H1 (cell line): ENCODE measurements around the gene TTLL7. TPM values are rescaled to one million over a fixed set of nuclear protein-coding genes. Genes with fewer than 3 reads are reported as not detected.

Experiments
- CTCF ChIA-PET: fragments of 300-600 bp; sonication (Branson Sonifier 250); formaldehyde crosslinking; loops from one replicate; lab custom pipeline; 2021; ENCODE audit not compliant: partially characterized antibody; lab: Charles Lee
- POLR2A ChIA-PET: fragments of 300-600 bp; sonication (Branson Sonifier 250); formaldehyde crosslinking; loops from one replicate; lab custom pipeline; 2021; ENCODE audit warnings: inconsistent platforms; ENCODE audit not compliant: partially characterized antibody; lab: Charles Lee
- DNase-seq, 2 experiments: peaks; one replicate each; pipeline versions ENCODE4 v3.0.0 to v3.0.0-alpha.2; 2010 to 2022; ENCODE audit warnings: low spot score in 2 of 2, low read depth in 1 of 2, mixed read lengths in 1 of 2
- FAIRE-seq: peaks from 2 replicates; lab custom pipeline; 2011; peaks lifted over from hg19 to GRCh38; lab: Jason Lieb, UNC
- H2AFZ ChIP-seq: 2 replicates; pipeline ENCODE4 v1.8.1; 2012; ENCODE audit warnings: low read length, inconsistent platforms
- H2AK5ac ChIP-seq: 2 replicates; pipeline ENCODE4 v1.6.1; 2013; ENCODE audit warnings: low read depth, low read length
- H2BK120ac ChIP-seq: replicated peaks from 2 replicates; pipeline ENCODE3; 2013; ENCODE audit warnings: low read depth, low read length, inconsistent platforms
- H2BK12ac ChIP-seq: 2 replicates; pipeline ENCODE4 v1.6.1; 2013; ENCODE audit warnings: low read depth, low read length
- H2BK15ac ChIP-seq: 2 replicates; pipeline ENCODE4 v1.6.1; 2013; ENCODE audit warnings: low read length
- H2BK20ac ChIP-seq: 2 replicates; pipeline ENCODE4 v1.6.1; 2013; ENCODE audit warnings: low read length
- H2BK5ac ChIP-seq: 2 replicates; pipeline ENCODE4 v1.6.1; 2013; ENCODE audit warnings: low read depth, low read length
- H3K14ac ChIP-seq: 2 replicates; pipeline ENCODE4 v1.6.1; 2013; ENCODE audit warnings: inconsistent platforms; ENCODE audit not compliant: insufficient read length
- H3K18ac ChIP-seq: 2 replicates; pipeline ENCODE4 v1.6.1; 2013; ENCODE audit warnings: low read length; ENCODE audit errors: extremely low read depth
- H3K23ac ChIP-seq: 2 replicates; pipeline ENCODE4 v1.6.1; 2013; ENCODE audit warnings: inconsistent platforms; ENCODE audit not compliant: insufficient read length
- H3K23me2 ChIP-seq: 2 replicates; pipeline ENCODE4 v1.6.1; 2013; ENCODE audit warnings: low read depth, low read length
- H3K27ac ChIP-seq: 2 replicates; pipeline ENCODE4 v1.6.1; 2011; ENCODE audit warnings: low read depth, low read length, inconsistent platforms
- H3K27me3 ChIP-seq, 4 experiments: replicated peaks in 1 of 4; 1 replicate in 1 of 4; 2 replicates in 3 of 4; pipeline versions ENCODE4 v1.6.1 to v1.8.1; 2011 to 2013; ENCODE audit warnings: low read length in 3 of 4, mild to moderate bottlenecking in 3 of 4, inconsistent platforms in 2 of 4, mixed read lengths in 2 of 4, moderate library complexity in 1 of 4; ENCODE audit not compliant: control insufficient read depth in 3 of 4, insufficient read depth in 3 of 4; ENCODE audit errors: extremely low read depth in 1 of 4
- H3K36me3 ChIP-seq, 4 experiments: 2 replicates each; pipeline versions ENCODE4 v1.6.1 to v1.8.1; 2011 to 2013; ENCODE audit warnings: mild to moderate bottlenecking in 4 of 4, low read length in 3 of 4, moderate library complexity in 2 of 4, control low read depth in 1 of 4, inconsistent platforms in 1 of 4; ENCODE audit not compliant: insufficient read depth in 4 of 4, control insufficient read depth in 2 of 4
- H3K4ac ChIP-seq: replicated peaks from 2 replicates; pipeline ENCODE3; 2013; ENCODE audit warnings: low read length, low read depth, mixed read lengths, inconsistent platforms; ENCODE audit not compliant: insufficient read length
- H3K4me1 ChIP-seq, 4 experiments: replicated peaks in 1 of 4; 1 replicate in 1 of 4; 2 replicates in 3 of 4; pipeline versions ENCODE4 v1.6.1 to v1.8.1; 2011 to 2013; ENCODE audit warnings: low read length in 3 of 4, inconsistent platforms in 2 of 4, mixed read lengths in 1 of 4; ENCODE audit not compliant: insufficient read depth in 4 of 4, control insufficient read depth in 3 of 4
- H3K4me2 ChIP-seq, 2 experiments: 2 replicates each; pipeline versions ENCODE4 v1.6.1 to v1.8.1; 2011 to 2013; ENCODE audit warnings: low read depth in 2 of 2, low read length in 2 of 2, control low read depth in 1 of 2, inconsistent platforms in 1 of 2, mild to moderate bottlenecking in 1 of 2; ENCODE audit not compliant: insufficient read depth in 1 of 2
- H3K4me3 ChIP-seq, 4 experiments: fragments of 200-600, 300-600 bp in 1 of 4; sonication (generic), shearing (Covaris generic), sonication (Bioruptor Twin) in 1 of 4; 2 replicates each; pipeline versions ENCODE4 v1.5.1 to v1.8.1; 2011 to 2016; ENCODE audit warnings: low read length in 4 of 4, low read depth in 3 of 4, control low read depth in 2 of 4, inconsistent platforms in 2 of 4, mild to moderate bottlenecking in 2 of 4, mixed read lengths in 1 of 4, moderate library complexity in 1 of 4; ENCODE audit not compliant: insufficient read depth in 2 of 4; ENCODE audit errors: extremely low read depth in 1 of 4
- H3K56ac ChIP-seq: replicated peaks from 2 replicates; pipeline ENCODE3; 2013; ENCODE audit warnings: low read depth, mild to moderate bottlenecking, mixed read lengths, low read length, inconsistent platforms; ENCODE audit not compliant: insufficient read length
- H3K79me1 ChIP-seq: 2 replicates; pipeline ENCODE4 v1.6.1; 2013; ENCODE audit warnings: low read depth, low read length, control low read depth
- H3K79me2 ChIP-seq, 2 experiments: 2 replicates each; pipeline versions ENCODE4 v1.6.1 to v1.8.1; 2012 to 2013; ENCODE audit warnings: low read length in 2 of 2, mild to moderate bottlenecking in 2 of 2, inconsistent platforms in 1 of 2; ENCODE audit not compliant: insufficient read depth in 2 of 2, control insufficient read depth in 1 of 2
- H3K9ac ChIP-seq, 4 experiments: replicated peaks in 1 of 4; 1 replicate in 1 of 4; 2 replicates in 3 of 4; pipeline versions ENCODE4 v1.6.1 to v1.8.1; 2011 to 2013; ENCODE audit warnings: low read depth in 3 of 4, low read length in 3 of 4, control low read depth in 2 of 4, mild to moderate bottlenecking in 2 of 4, moderate library complexity in 2 of 4, inconsistent platforms in 1 of 4; ENCODE audit errors: extremely low read depth in 1 of 4
- H3K9me3 ChIP-seq, 2 experiments: 2 replicates each; pipeline versions ENCODE4 v1.6.1 to v1.8.1; 2012 to 2013; ENCODE audit warnings: mild to moderate bottlenecking in 2 of 2, moderate library complexity in 2 of 2, control low read depth in 1 of 2, inconsistent platforms in 1 of 2, low read depth in 1 of 2, low read length in 1 of 2, mixed read lengths in 1 of 2; ENCODE audit not compliant: insufficient read depth in 2 of 2
- H4K20me1 ChIP-seq, 2 experiments: replicated peaks in 1 of 2; 2 replicates each; pipeline versions ENCODE3 to v1.8.1; 2011 to 2013; ENCODE audit warnings: inconsistent platforms in 2 of 2, low read length in 2 of 2, mild to moderate bottlenecking in 1 of 2; ENCODE audit not compliant: insufficient read depth in 2 of 2, control insufficient read depth in 1 of 2
- H4K5ac ChIP-seq: 2 replicates; pipeline ENCODE4 v1.6.1; 2013; ENCODE audit warnings: low read length, low read depth, mixed read lengths, inconsistent platforms; ENCODE audit not compliant: insufficient read length
- H4K8ac ChIP-seq: 2 replicates; pipeline ENCODE4 v1.8.0; 2013; ENCODE audit warnings: mild to moderate bottlenecking, moderate library complexity, low read length, inconsistent platforms; ENCODE audit not compliant: insufficient read depth; ENCODE audit errors: extremely low read depth
- H4K91ac ChIP-seq: replicated peaks from 2 replicates; pipeline ENCODE3; 2013; ENCODE audit warnings: low read length, mixed read lengths, inconsistent platforms; ENCODE audit not compliant: insufficient read length
- KDM1A ChIP-seq: fragments of 200-600, 300-600 bp; sonication (generic); IDR thresholded peaks from 2 replicates; pipeline ENCODE4 v1.7.1; 2016; ENCODE audit warnings: mild to moderate bottlenecking, low read length, borderline replicate concordance
- NANOG ChIP-seq: IDR thresholded peaks from 2 replicates; pipeline ENCODE4 v1.6.1; 2011; ENCODE audit warnings: low read length, low read depth, mild to moderate bottlenecking, inconsistent platforms; ENCODE audit not compliant: insufficient read depth, poor library complexity, severe bottlenecking
- WGBS, 2 experiments: shearing (Covaris generic) in 1 of 2; methylation state at CpG; one replicate each; pipeline versions ENCODE4 v1.1.6 to v1.1.7; 2013 to 2015; ENCODE audit warnings: low lambda C conversion rate in 2 of 2, mixed read lengths in 2 of 2, inconsistent platforms in 1 of 2, low coverage in 1 of 2, missing lambda C conversion rate in 1 of 2; ENCODE audit not compliant: insufficient replicate concordance in 2 of 2, insufficient coverage in 1 of 2, insufficient read length in 1 of 2; ENCODE audit errors: extremely low coverage in 1 of 2, missing lambda C conversion rate in 1 of 2; 5-methylcytosine and 5-hydroxymethylcytosine counted together
- polyA plus RNA-seq, 7 experiments: library from polyadenylated mRNA; depleted of rRNA in 3 of 7; stranded (reverse) in 5 of 7; unstranded in 2 of 7; fragments of >200 nt in 5 of 7; fragments of 200-250 nt in 2 of 7; gene quantifications; 1 replicate in 5 of 7; 2 replicates in 1 of 7; 4 replicates in 1 of 7; pipeline versions ENCODE4 v1.2.1 to v1.2.3, GENCODE V29; 2011 to 2013; ENCODE audit warnings: missing spikeins in 2 of 7, mixed read lengths in 2 of 7
- total RNA-seq: library from RNA; stranded (reverse); fragmentation: NEBNext Ultra II Directional; extraction: Animal tissue kit (Norgen Biotek cat#: 25700); gene quantifications from 2 replicates; pipeline ENCODE4 v1.2.1, GENCODE V29; 2021

The TTLL7 gene
- total and polyA plus RNA-seq, 2 of the 8 experiments (the other 6 are each of a cell fraction or from before 2014, with no cell fraction given) = 1.9 to 7.9 TPM

GRCh38 chr1:83910461-83910860, 88.5 kb downstream of the TTLL7 start:
- Histone ChIP-seq H3K4me2 (no peak overlapping the region), H3K4me3 (no peak overlapping the region), H3K18ac (no peak overlapping the region), H3K23ac (no peak overlapping the region), H2BK15ac (no peak overlapping the region), H3K4me1 (no peaks in the 10 kb centered on the region), H3K9ac (no peak overlapping the region), H3K27me3 (no peaks in the 10 kb centered on the region), H3K56ac (no peak overlapping the region), H3K36me3 (no peaks in the 10 kb centered on the region), H2BK12ac (no peak overlapping the region), H3K79me1 (no peaks in the 10 kb centered on the region), H3K9me3 (no peaks in the 10 kb centered on the region), H4K5ac (no peak overlapping the region), H4K20me1 (no peaks in the 10 kb centered on the region), H3K14ac (no peak overlapping the region), H2AK5ac (no peak overlapping the region), H3K79me2 (no peaks in the 10 kb centered on the region), H3K27ac (no peak overlapping the region), H4K91ac (no peak overlapping the region), H4K8ac (no peak overlapping the region), H3K23me2 (no peaks in the 10 kb centered on the region), H3K4ac (no peak overlapping the region), H2BK120ac (no peak overlapping the region), H2AFZ (no peak overlapping the region), H2BK5ac (no peak overlapping the region), H2BK20ac (no peak overlapping the region)
- DNase-seq (no peak), FAIRE-seq (no peak)
- 90% methylated on average over 3 of the region's 3 CpGs; no CpG with 5 or more reads in 1 of the 2 experiments for WGBS, 2 experiments
- CTCF ChIA-PET = interaction anchor here (0.9 to 1.3 kb wide), 2 partner anchors 24 to 1229 kb away, joined by 3 to 4 read pairs; no protein-coding TSS in a partner anchor
- POLR2A ChIA-PET = no interaction called here
- TF ChIP-seq NANOG = no peak
- no peak for TF ChIP-seq KDM1A
